ENCODE data around the gene RAB31. TPM values are rescaled to one million over a fixed set of nuclear protein-coding genes. Genes with fewer than 3 reads are reported as not detected.

Gene RAB31
- total RNA-seq, 4 donors from 2014 or later, result 108 to 181 (median 136) TPM

DNA sequence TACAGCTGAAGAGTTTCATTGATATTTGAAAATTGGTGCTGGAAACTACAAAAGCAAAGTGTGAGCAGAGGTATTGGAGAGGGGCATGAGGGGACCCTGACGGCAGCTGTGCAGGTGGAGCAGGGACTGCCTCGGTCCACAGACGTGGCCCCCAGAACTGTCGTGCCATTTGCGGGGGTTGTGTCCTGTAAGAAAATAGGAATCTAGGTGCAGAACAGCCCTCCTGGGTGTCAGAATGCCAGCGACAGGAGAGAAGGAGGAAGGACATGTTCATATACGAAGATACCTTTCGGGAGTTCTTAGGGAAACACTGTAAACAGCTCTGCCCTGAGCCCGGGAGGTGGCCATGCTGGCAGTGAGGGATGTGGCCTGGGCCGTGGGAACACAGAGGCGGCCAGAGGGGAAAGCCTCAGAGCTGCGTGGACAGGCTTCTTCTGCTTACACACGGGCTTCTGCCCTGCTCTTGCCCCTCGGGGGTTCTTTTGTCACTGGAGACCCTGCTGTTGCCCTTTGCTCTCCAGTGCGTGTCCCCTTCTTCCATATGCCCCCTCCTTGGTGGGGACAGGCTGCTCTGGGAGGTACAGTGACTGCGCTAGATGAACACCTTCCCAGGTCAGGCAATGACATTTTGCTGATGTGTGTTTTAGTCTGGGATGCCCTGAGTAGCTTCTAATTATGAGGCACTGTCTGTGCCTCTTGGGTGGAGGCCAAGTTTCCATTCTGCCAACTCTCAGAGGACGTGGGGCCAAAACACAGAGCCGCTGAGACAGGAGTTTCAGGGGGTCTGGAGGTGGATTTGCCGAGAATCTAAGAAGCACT lies 95.8 kb downstream of the RAB31 start:
- peak; percentile 39 for ATAC-seq
- H3K27me3 ChIP-seq, result no peaks in the 10 kb centered on the region
- H3K9me3 ChIP-seq, result no peaks in the 10 kb centered on the region
- no peaks in the 10 kb centered on the region for H3K36me3 ChIP-seq
- no peak for TF ChIP-seq EP300 (IDR thresholded peaks at IDR 0.05)
- TF ChIP-seq, protein P1, sequence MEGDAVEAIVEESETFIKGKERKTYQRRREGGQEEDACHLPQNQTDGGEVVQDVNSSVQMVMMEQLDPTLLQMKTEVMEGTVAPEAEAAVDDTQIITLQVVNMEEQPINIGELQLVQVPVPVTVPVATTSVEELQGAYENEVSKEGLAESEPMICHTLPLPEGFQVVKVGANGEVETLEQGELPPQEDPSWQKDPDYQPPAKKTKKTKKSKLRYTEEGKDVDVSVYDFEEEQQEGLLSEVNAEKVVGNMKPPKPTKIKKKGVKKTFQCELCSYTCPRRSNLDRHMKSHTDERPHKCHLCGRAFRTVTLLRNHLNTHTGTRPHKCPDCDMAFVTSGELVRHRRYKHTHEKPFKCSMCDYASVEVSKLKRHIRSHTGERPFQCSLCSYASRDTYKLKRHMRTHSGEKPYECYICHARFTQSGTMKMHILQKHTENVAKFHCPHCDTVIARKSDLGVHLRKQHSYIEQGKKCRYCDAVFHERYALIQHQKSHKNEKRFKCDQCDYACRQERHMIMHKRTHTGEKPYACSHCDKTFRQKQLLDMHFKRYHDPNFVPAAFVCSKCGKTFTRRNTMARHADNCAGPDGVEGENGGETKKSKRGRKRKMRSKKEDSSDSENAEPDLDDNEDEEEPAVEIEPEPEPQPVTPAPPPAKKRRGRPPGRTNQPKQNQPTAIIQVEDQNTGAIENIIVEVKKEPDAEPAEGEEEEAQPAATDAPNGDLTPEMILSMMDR (IDR thresholded peaks at IDR 0.05), result no peak
- no peak for TF ChIP-seq POLR2AphosphoS5 (IDR thresholded peaks at IDR 0.05)
- no peak for TF ChIP-seq POLR2A (IDR thresholded peaks at IDR 0.05)
- H3K27ac ChIP-seq, result peak overlapping the region; percentile 25 to 80 (median 74)
- 32 to 53% methylated on average over 4 to 6 of the region's 19 CpGs for WGBS, 2 donors (ENCODE audit: low coverage in 1 of 2)
- H3K4me3 ChIP-seq, result no peak overlapping the region
- H3K4me1 ChIP-seq, result peaks cover 0 to 50% (median 29%) of the 10 kb centered on the region in 3 donors

GRCh38 chr18:9804517-9805104 lies 96.5 kb downstream of the RAB31 start:
- no peak for TF ChIP-seq POLR2AphosphoS5 (IDR thresholded peaks at IDR 0.05)
- no peak for TF ChIP-seq EP300 (IDR thresholded peaks at IDR 0.05)
- TF ChIP-seq, protein P1 (IDR thresholded peaks at IDR 0.05), result no peak
- no peak for TF ChIP-seq POLR2A (IDR thresholded peaks at IDR 0.05)
- WGBS, 2 donors (ENCODE audit: low coverage in 1 of 2), result 64% methylated on average over 4 of the region's 5 CpGs; no CpG with 5 or more reads in 1 of the 2 donors
- no peaks in the 10 kb centered on the region for H3K9me3 ChIP-seq
- peaks cover 0 to 57% (median 35%) of the 10 kb centered on the region in 3 donors for H3K4me1 ChIP-seq
- no peaks in the 10 kb centered on the region for H3K36me3 ChIP-seq
- peak; percentile 47 for ATAC-seq
- H3K27me3 ChIP-seq, result no peaks in the 10 kb centered on the region
- H3K4me3 ChIP-seq, result no peak overlapping the region
- peak overlapping the region; percentile 25 to 80 (median 74) for H3K27ac ChIP-seq

- H3K27me3 ChIP-seq, result no peaks in the 10 kb centered on the region
- 70% methylated on average over 2 of the region's 9 CpGs; no CpG with 5 or more reads in 1 of the 2 donors for WGBS, 2 donors (ENCODE audit: low coverage in 1 of 2)
- no peak overlapping the region for H3K4me3 ChIP-seq
- no peak for TF ChIP-seq POLR2AphosphoS5 (IDR thresholded peaks at IDR 0.05)
- no peak for TF ChIP-seq POLR2A (IDR thresholded peaks at IDR 0.05)
- TF ChIP-seq, protein P1 (IDR thresholded peaks at IDR 0.05), result no peak
- no peak for TF ChIP-seq EP300 (IDR thresholded peaks at IDR 0.05)
- peak overlapping the region in 3 of 4 donors; percentile 53 to 82 (median 82) for H3K27ac ChIP-seq
- ATAC-seq, result no peak
- H3K36me3 ChIP-seq, result no peaks in the 10 kb centered on the region
- no peaks in the 10 kb centered on the region for H3K9me3 ChIP-seq
- peaks cover 0 to 76% (median 42%) of the 10 kb centered on the region in 3 donors for H3K4me1 ChIP-seq
These were observed 98.8 kb downstream of the RAB31 start for GRCh38 chr18:9806905-9807304.

DNA sequence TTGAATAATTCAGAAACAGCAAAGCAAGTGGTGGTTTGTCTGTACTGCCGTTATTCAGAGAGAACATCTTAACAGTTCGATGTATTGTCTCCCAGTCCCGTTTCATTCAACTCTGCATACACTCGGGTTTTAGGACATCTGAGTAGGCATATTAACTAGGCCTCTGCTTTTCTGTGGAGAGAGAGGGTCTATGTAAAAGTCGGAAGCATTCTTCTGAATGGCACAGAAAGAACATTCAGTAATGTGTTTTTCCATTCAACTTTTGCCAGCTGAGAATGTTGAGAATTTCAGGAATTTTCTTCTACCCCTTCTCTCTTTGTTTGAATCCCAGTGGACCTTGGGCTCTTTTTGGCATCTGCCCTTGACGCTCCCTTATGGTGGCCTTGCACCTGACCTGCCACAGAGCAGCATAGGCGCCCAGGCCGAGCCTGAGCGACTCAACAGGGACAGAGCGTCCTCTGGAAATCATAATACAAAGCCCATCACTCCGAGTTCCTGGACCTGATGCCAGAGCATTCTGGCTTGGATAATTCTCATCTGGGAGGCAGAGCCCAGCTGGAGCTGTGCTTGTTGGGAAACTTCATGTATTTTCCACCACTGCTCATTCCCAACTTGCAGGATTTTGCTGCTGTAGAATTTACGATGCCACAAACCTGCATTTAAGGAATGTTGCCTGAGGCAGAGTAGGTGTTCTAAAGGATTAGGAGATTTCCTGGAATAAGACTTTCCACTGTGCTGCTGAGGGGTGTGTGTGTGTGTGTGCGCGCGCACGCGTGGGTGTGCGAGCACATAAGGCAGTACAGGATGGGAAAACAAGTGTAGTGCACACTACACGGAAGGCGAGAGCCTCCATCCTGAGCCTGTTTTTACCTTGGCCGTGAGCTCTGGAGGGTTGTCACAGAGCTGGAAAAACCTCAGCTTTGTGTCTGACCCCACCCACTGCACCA lies 100.5 kb downstream of the RAB31 start:
- H3K4me3 ChIP-seq, result no peak overlapping the region
- 47 to 51% methylated on average over 6 to 17 of the region's 21 CpGs for WGBS, 2 donors (ENCODE audit: low coverage in 1 of 2)
- H3K36me3 ChIP-seq, result no peaks in the 10 kb centered on the region
- peaks cover 0 to 60% (median 29%) of the 10 kb centered on the region in 3 donors for H3K4me1 ChIP-seq
- H3K27ac ChIP-seq, result peak overlapping the region; percentile 14 to 82 (median 74)
- H3K27me3 ChIP-seq, result no peaks in the 10 kb centered on the region
- H3K9me3 ChIP-seq, result no peaks in the 10 kb centered on the region
- TF ChIP-seq POLR2AphosphoS5 (IDR thresholded peaks at IDR 0.05) (peak; percentile 80), POLR2A (IDR thresholded peaks at IDR 0.05) (no peak)
- TF ChIP-seq, protein P1 (IDR thresholded peaks at IDR 0.05), result peak in 2 of 4 experiments; percentile 33 to 54
- peak; percentile 86 for ATAC-seq
